GM19099 (cell line): ENCODE measurements around the gene CR1.

Source experiments
- POLR2A ChIP-seq: IDR thresholded peaks from 3 replicates; pipeline ENCODE4 v1.6.1; 2011; ENCODE audit warnings: low read depth; ENCODE audit not compliant: insufficient read length; ENCODE audit errors: extremely low read depth

Gene CR1

DNA sequence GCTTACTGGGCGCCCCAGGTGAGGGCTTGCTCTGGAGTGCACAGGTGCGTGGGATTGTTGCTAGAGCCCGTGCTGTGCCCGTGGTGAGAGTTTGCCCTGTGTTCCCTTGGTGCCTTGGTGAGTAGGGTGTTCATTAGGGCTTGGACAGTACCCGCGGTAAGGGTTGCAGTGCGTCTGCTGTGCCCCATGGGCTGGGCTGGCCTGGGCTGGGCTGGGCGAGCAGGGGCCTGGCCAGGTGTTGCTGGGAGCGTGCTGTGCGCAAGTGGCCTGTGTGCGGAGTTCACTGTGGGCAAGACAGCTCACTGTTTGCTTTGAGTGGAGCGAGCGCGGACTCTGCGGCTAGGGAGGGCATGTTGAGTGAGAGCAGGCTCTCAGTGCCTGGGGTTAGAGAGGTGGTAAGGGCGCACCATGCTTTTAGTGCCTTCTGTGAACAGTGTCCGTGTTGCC is 149.7 kb downstream of the CR1 start:
- TF ChIP-seq POLR2A: no peak

GRCh38 chr1:207646171-207646570 is 150.2 kb downstream of the CR1 start:
- TF ChIP-seq POLR2A: no peak

DNA sequence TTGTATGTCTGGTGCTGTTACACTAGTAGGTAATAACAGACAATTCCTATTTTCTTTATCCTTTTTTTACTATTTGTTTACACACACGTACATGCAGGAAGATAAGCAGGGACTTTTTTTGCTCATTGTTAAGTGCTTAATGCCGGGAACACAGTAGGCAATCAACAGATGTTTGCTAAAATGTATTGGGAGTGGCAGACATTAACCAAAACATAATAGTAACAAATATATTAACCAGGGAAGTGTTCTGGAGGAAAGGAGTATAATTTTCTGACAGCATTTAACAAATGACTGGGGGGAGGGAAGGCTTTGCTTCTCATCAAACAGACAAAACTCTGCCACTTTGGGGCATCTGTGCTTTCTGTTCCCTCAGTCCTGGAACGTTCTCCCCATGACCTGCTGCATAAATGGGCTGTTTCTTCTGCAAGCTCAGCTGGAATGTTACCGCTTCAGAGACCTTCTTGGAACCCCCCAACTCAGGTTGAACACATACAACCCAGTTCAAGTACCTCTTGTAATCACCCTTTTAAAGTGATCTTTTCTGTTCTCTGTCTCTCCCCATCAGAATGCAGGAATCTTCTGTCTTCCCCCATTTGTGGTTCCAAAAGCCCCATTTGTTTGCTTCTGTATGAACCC is 151.1 kb downstream of the CR1 start:
- TF ChIP-seq POLR2A: no peak

GRCh38 chr1:207647671-207648333 is 151.8 kb downstream of the CR1 start:
- no peak for TF ChIP-seq POLR2A

- no peak for TF ChIP-seq POLR2A
These were observed 152.6 kb downstream of the CR1 start for GRCh38 chr1:207648334-207649209.

GRCh38 chr1:207649210-207649753 is 153.3 kb downstream of the CR1 start:
- TF ChIP-seq POLR2A: no peak

GRCh38 chr1:207649865-207650580 is 154.1 kb downstream of the CR1 start:
- TF ChIP-seq POLR2A: no peak

DNA sequence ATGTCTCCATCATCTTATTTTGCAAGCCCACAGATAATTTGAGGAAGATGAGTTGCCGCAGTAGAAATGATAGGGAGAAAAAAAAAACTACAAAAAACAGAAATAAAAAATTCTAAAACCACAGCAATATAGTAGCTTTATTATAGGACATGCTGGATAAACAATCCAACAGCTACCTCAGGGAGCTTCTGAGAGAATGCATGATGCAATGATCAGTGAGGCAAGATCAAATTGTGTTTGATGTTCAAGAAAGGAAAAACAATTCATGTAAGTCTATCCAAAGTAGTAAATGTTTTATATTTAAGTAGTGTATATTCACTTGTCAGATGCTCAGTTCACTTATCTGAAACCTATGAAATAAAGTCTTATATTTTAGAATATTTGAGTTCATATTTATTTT is 155.6 kb downstream of the CR1 start:
- no peak for TF ChIP-seq POLR2A

GRCh38 chr1:207654320-207654719 is 158.4 kb downstream of the CR1 start:
- TF ChIP-seq POLR2A: no peak

GRCh38 chr1:207658408-207658807 is 162.5 kb downstream of the CR1 start:
- no peak for TF ChIP-seq POLR2A

DNA sequence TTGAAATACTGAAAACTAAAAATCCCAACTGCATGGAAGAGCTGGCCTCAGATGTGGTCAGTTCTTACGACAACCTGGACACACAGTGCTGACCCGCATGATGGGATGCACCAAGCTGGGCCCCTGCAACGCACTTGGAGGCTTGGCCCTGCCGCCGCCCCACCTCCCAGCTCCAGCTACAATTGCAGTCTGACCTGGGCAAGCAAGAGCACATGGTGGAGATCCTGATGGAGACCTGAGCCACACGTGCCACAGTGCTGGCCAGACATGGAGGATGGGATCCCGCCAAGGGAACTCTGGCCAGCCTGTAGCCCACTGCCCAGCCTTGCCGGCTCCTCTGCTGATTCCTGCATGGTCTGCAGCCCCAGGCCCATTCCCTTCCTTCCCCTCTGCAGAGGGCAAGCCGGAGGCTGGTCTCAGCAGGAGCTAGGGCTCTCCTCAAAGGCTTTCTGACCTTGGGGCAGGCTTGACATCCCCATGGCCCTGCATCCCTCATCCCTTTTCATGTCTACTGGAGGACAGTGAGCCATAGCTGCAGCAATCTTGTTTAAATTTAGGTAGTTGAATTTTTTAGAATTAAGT is 163.0 kb downstream of the CR1 start:
- no peak for TF ChIP-seq POLR2A

- no peak for TF ChIP-seq POLR2A
These were observed 163.7 kb downstream of the CR1 start for GRCh38 chr1:207659545-207660153.

DNA sequence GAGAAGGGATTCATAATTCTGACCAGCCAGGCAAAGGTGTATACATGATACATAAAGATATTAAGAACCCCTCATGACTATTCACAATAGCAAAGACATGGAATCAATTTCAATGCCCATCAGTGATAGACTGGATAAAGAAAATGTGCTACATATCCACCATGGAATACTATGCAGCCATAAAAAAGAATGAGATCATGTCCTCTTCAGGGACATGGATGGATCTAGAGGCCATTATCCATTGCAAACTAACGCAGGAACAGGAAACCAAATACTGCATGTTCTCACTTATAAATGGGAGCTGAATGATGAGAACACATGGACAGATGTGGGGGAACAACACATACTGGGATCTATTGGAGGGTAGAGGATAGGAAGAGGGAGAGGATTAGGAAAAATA is 170.4 kb downstream of the CR1 start:
- TF ChIP-seq POLR2A: no peak

DNA sequence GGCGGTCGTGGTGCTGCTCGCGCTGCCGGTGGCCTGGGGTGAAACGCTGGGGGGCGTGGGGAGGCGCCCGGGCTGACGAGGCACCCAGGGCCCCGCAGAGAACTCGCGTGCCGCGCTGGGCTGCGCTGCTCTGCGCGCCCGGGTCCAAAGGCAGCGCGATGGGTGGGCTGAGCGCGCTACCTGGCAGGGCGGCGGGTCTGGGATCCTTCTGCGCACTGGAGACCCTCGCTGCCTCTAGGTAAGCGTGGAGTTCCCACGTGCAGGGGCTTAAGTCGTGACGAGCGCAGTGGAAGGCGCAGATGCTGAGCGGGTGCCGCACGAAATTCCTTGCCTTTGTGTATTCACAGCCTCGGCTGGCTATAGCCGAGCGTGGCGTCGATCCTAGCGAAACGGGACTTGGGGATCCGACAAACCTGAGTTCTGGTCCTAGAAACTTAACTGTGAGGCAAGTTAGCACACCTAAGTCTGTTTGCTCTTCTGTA is 173.6 kb downstream of the CR1 start:
- TF ChIP-seq POLR2A: no peak

DNA sequence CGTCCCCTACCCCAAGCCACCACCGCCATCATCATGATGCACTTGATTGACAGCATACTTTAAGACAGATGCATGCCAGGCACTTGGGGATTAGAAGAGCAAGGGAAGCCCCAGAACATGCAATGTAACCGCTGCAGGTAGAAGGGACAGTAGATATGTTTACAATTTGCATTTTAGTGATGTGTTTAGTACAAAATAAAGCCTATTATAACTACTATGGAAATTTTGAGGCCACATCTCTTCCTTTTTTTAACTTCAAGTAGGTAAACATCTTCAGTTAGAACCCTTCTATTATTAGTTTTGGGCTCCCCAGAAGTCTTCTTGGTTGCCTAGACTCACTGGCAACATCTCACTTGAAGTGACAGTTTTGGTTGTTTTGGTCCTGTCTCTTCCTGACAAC is 174.2 kb downstream of the CR1 start:
- no peak for TF ChIP-seq POLR2A

DNA sequence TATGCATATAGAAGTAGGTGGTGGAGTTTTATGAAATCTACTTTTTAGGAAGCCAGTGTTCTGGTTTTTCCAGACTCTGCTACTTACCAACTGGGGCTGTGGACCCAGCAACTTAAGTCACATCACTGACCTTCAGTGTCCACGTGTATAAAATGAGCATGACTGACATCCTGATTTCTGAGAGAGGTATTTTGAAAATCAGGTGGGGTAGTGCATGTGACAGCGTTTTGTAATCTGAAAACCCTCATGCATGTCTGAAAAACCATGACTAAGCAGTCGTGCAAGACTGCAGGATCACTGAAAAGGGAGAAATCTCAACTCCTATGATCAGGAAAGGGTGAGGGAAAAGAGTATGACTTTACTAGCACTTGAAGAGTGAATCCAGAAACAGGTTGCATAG is 175.0 kb downstream of the CR1 start:
- TF ChIP-seq POLR2A: no peak
